Activated naive CD4-positive, alpha-beta T cell treated with Interleukin-2 at 50 U/mL for 16 hours (primary cell): ENCODE results near the gene TTC39A.
"Not testable (repeated sequence)": the region's sequence is repeated elsewhere in the genome, so short reads cannot be mapped to it uniquely, and the experiment has no call there.

Source experiments
- DNase-seq: peaks from one replicate; pipeline ENCODE4 v3.0.0-alpha.2; 2020

The TTC39A gene

GRCh38 chr1:51336004-51336403, 5.6 kb upstream of the TTC39A start:
- DNase-seq = no peak

GRCh38 chr1:51331206-51332100, 1.1 kb upstream of the TTC39A start:
- DNase-seq = no peak

- no peak for DNase-seq
These were observed 678 bp downstream of the TTC39A start for GRCh38 chr1:51329443-51330325.

GRCh38 chr1:51328926-51329325, 1.4 kb downstream of the TTC39A start:
- DNase-seq = no peak

- DNase-seq = no peak
These were observed 2.1 kb downstream of the TTC39A start for GRCh38 chr1:51328279-51328678.

GRCh38 chr1:51327386-51327785, 3.0 kb downstream of the TTC39A start:
- no peak for DNase-seq

GRCh38 chr1:51326839-51327238, 3.5 kb downstream of the TTC39A start:
- DNase-seq = no peak

- no peak for DNase-seq
These were observed 4.2 kb downstream of the TTC39A start for GRCh38 chr1:51325878-51326755.

- no peak for DNase-seq
These were observed 5.0 kb downstream of the TTC39A start for GRCh38 chr1:51325391-51325790.

- not testable (repeated sequence) for DNase-seq
These were observed 5.4 kb downstream of the TTC39A start for GRCh38 chr1:51325011-51325385.

GRCh38 chr1:51324251-51325010, 5.9 kb downstream of the TTC39A start:
- DNase-seq = no peak

GRCh38 chr1:51323778-51324177, 6.6 kb downstream of the TTC39A start:
- DNase-seq = no peak

- DNase-seq = no peak
These were observed 7.8 kb downstream of the TTC39A start for GRCh38 chr1:51322417-51323101.

- DNase-seq = no peak
These were observed 8.5 kb downstream of the TTC39A start for GRCh38 chr1:51321924-51322280.

- DNase-seq = no peak
These were observed 9.1 kb downstream of the TTC39A start for GRCh38 chr1:51320967-51321923.

GRCh38 chr1:51317798-51318197, 12.6 kb downstream of the TTC39A start:
- DNase-seq = no peak

- no peak for DNase-seq
These were observed 13.6 kb downstream of the TTC39A start for GRCh38 chr1:51316846-51317120.

- DNase-seq = no peak
These were observed 14.1 kb downstream of the TTC39A start for GRCh38 chr1:51316113-51316845.

- DNase-seq = no peak
These were observed 15.4 kb downstream of the TTC39A start for GRCh38 chr1:51314974-51315373.
